HepG2 (cell line): Measurements from ENCODE around the gene PPFIA4. TPM values are rescaled to one million over a fixed set of nuclear protein-coding genes. Genes with fewer than 3 reads are reported as not detected.

Experiments used
- ATAC-seq: fragments of 200-7000 bp; cut with Tn5 transposase; 3 replicates; pipeline ENCODE4 v1.9.1; 2020; ENCODE audit warnings: mild to moderate bottlenecking, moderate library complexity
- BruUV-seq: library from RNA; stranded (reverse); fragments of 400-500 nt; replicated peaks from 2 replicates; lab custom pipeline; 2021; lab: Mats Ljungman, UMichigan
- CTCF ChIA-PET: fragments of 300-600 bp; formaldehyde crosslinking; extraction: SDS; loops from one replicate; lab custom pipeline; 2021; ENCODE audit warnings: low total read pairs, inconsistent platforms, low intra/inter-chr PET ratio; lab: Yijun Ruan, JAX
- POLR2A ChIA-PET: fragments of 350-600 bp; sonication (Branson Sonifier 250); formaldehyde crosslinking; loops from one replicate; lab custom pipeline; 2020; ENCODE audit warnings: antibody characterized with exemption, inconsistent platforms; lab: Yijun Ruan, JAX
- DNase-seq: peaks from one replicate; pipeline ENCODE4 v3.0.0-alpha.2; 2015; ENCODE audit warnings: low spot score
- FAIRE-seq: peaks from 3 replicates; lab custom pipeline; 2011; peaks lifted over from hg19 to GRCh38; lab: Jason Lieb, UNC
- H2AFZ ChIP-seq: one replicate; pipeline ENCODE4 v1.6.1; 2011; ENCODE audit warnings: low read length, inconsistent platforms
- H3K27ac ChIP-seq: fragments of 300-600 bp; 3 replicates; pipeline ENCODE4 v1.8.0; 2011; ENCODE audit warnings: mixed run types, mild to moderate bottlenecking, mixed read lengths, low read length, inconsistent platforms; ENCODE audit not compliant: insufficient read depth; ENCODE audit errors: extremely low read length
- H3K27me3 ChIP-seq, 2 experiments: fragments of 200-600 bp in 1 of 2; 2 replicates in 1 of 2; 3 replicates in 1 of 2; pipeline versions ENCODE4 v1.6.0 to v1.8.0; 2011; ENCODE audit warnings: low read length in 2 of 2, mild to moderate bottlenecking in 2 of 2, moderate library complexity in 2 of 2, inconsistent platforms in 1 of 2; ENCODE audit not compliant: insufficient read depth in 2 of 2, control insufficient read depth in 1 of 2
- H3K36me3 ChIP-seq, 2 experiments: fragments of 200-600 bp in 1 of 2; replicated peaks in 1 of 2; 2 replicates in 1 of 2; 3 replicates in 1 of 2; pipeline versions ENCODE4 v1.5.1 to v1.8.0; 2011; ENCODE audit warnings: low read length in 2 of 2, inconsistent platforms in 1 of 2; ENCODE audit not compliant: insufficient read depth in 2 of 2, control insufficient read depth in 1 of 2
- H3K4me1 ChIP-seq: 2 replicates; pipeline ENCODE4 v1.5.1; 2012; ENCODE audit warnings: low read length, inconsistent platforms; ENCODE audit not compliant: insufficient read depth
- H3K4me2 ChIP-seq: 2 replicates; pipeline ENCODE4 v1.6.0; 2011; ENCODE audit warnings: low read depth, low read length, inconsistent platforms
- H3K4me3 ChIP-seq, 3 experiments: fragments of 200-600 bp in 1 of 3; sonication (generic), shearing (Covaris generic) in 1 of 3; replicated peaks in 1 of 3; 2 replicates each; pipeline ENCODE4 v1.5.1; 2011 to 2016; ENCODE audit warnings: low read length in 3 of 3, inconsistent platforms in 2 of 3, low read depth in 2 of 3, mild to moderate bottlenecking in 2 of 3, control low read depth in 1 of 3, mixed read lengths in 1 of 3; ENCODE audit not compliant: insufficient read depth in 1 of 3
- H3K79me2 ChIP-seq: one replicate; pipeline ENCODE4 v1.6.1; 2011; ENCODE audit warnings: low read length, inconsistent platforms; ENCODE audit not compliant: insufficient read depth
- H3K9ac ChIP-seq: 2 replicates; pipeline ENCODE4 v1.6.0; 2011; ENCODE audit warnings: mild to moderate bottlenecking, low read depth, low read length, inconsistent platforms; ENCODE audit not compliant: insufficient read depth
- H3K9me3 ChIP-seq: 2 replicates; pipeline ENCODE4 v1.5.1; 2012; ENCODE audit warnings: mild to moderate bottlenecking, low read length
- H4K20me1 ChIP-seq: 2 replicates; pipeline ENCODE4 v1.6.0; 2011; ENCODE audit warnings: inconsistent platforms, mild to moderate bottlenecking, low read length, moderate library complexity; ENCODE audit not compliant: insufficient read depth
- HMG20B ChIP-seq: conservative IDR thresholded peaks from 2 replicates; pipeline ENCODE4 v1.6.1; 2016; ENCODE audit warnings: missing genetic modification reagents, missing compliant biosample characterization
- PRDM15 ChIP-seq: sonication (generic); formaldehyde crosslinking; IDR thresholded peaks from 2 replicates; pipeline ENCODE4 v1.4.0; 2020; ENCODE audit warnings: missing genetic modification reagents
- RAD51 ChIP-seq: fragments of 450-650 bp; IDR thresholded peaks from 2 replicates; pipeline ENCODE4 v1.6.1; 2016; ENCODE audit warnings: borderline replicate concordance
- RBFOX2 ChIP-seq: fragments of 200-400 bp; formaldehyde crosslinking; IDR thresholded peaks from 2 replicates; pipeline ENCODE4 v1.6.1; 2017; ENCODE audit warnings: low read depth, mild to moderate bottlenecking, low read length
- ZNF563 ChIP-seq: sonication (generic); formaldehyde crosslinking; IDR thresholded peaks from 2 replicates; pipeline ENCODE4 v1.8.0; 2022; ENCODE audit warnings: mild to moderate bottlenecking, moderate library complexity, missing genetic modification reagents
- WGBS: methylation state at CpG from one replicate; pipeline ENCODE4 v1.1.6; 2017; ENCODE audit warnings: low lambda C conversion rate; 5-methylcytosine and 5-hydroxymethylcytosine counted together
- in situ Hi-C: cut with HindIII; loops from 2 replicates; pipeline ENCODE4 v1.10.0; 2017; ENCODE audit warnings: low pct_unique_long_range_greater_than_20kb; ENCODE audit not compliant: extremely low pct_ligation_motif_present
- intact Hi-C: fragments of 100-400 bp; cut with micrococcal nuclease; formaldehyde crosslinking; loops from one replicate; pipeline ENCODE4 v1.10.0; 2022; ENCODE audit not compliant: unreplicated experiment
- polyA plus RNA-seq, 8 experiments: library from polyadenylated mRNA; depleted of rRNA in 3 of 8; stranded (reverse) in 7 of 8; unstranded in 1 of 8; fragments of >200 nt; fragmentation: Illumina TruSeq in 4 of 8; extraction: Trizol in 4 of 8; gene quantifications; 2 replicates each; pipeline versions ENCODE4 v1.2.1 to v1.2.3, GENCODE V29; 2011 to 2016; ENCODE audit warnings: low read depth in 4 of 8, missing spikeins in 1 of 8, mixed read lengths in 1 of 8; ENCODE audit not compliant: insufficient read depth in 1 of 8
- total RNA-seq, 5 experiments: library from RNA; depleted of rRNA; stranded (reverse); fragments of >200 nt; fragmentation: Illumina TruSeq; extraction: Trizol; gene quantifications; 2 replicates each; pipeline ENCODE4 v1.2.3, GENCODE V29; 2016; ENCODE audit warnings: low read depth in 1 of 5

PPFIA4 gene
- total and polyA plus RNA-seq, 2 of the 13 experiments (the other 11 are each of a cell fraction or from before 2014, with no cell fraction given): 6.4 TPM; not detected in 1

DNA sequence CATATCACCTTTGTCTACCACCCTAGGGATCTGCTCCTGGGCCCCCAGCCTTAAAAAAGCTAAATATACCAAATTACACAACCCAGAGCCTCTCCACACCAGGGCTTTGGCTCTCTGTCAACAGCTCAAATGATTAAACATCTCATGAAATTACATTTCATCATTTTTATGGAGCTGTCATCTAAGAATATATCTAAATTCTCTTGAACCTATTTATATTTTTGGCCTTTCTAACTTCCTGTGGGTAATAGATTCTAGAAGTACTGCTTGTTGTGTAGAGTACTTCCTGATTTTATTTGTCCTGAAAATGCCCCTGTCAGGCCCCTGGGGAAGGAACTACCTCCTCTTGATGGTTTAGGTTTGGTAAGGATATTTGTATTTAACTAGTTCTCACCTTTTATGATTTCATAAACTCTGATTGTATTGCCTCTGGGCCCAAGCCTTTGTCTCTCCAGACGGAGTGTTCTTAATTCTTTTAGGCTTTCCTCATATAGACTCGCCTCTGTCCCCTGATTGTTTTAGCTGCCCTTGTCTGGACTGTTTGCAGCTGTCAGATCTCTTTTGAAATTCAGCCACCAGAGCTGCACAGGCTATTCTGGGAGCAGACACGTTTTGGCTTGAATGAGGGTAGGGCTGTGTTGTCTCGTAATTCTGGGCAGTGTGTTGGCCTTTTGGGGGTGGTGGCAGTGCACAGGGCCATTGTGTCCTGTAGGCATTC lies 42.9 kb downstream of the PPFIA4 start:
- ChIA-PET POLR2A (no interaction called here), CTCF (no interaction called here)
- WGBS: 40% methylated on average over 3 of the region's 4 CpGs
- Histone ChIP-seq H4K20me1 (no peaks in the 10 kb centered on the region), H2AFZ (no peak overlapping the region), H3K4me2 (no peak overlapping the region), H3K36me3 (no peaks in the 10 kb centered on the region), H3K4me3 (no peak overlapping the region), H3K9ac (no peak overlapping the region), H3K4me1 (no peaks in the 10 kb centered on the region), H3K27me3 (peaks cover 0 to 3% of the 10 kb centered on the region in 2 experiments; a peak in 1 of 5 replicates), H3K79me2 (no peaks in the 10 kb centered on the region), H3K27ac (no peak overlapping the region), H3K9me3 (no peaks in the 10 kb centered on the region)
- TF ChIP-seq ZNF563: no peak
- no peak for TF ChIP-seq HMG20B
- TF ChIP-seq RAD51: no peak
- no peak for TF ChIP-seq PRDM15
- no peak for TF ChIP-seq RBFOX2
- DNase-seq (no peak), ATAC-seq (no peak), FAIRE-seq (no peak)
- intact Hi-C loops (no loop called here), in situ Hi-C loops (no loop called here)
- no TSS peak for BruUV-seq
